ENCODE data around the gene MRPL34.
A peak's percentile ranks its signal among the peaks of the same experiment; 100 is the strongest.
"Not testable (repeated sequence)": the region's sequence is repeated elsewhere in the genome, so short reads cannot be mapped to it uniquely, and the experiment has no call there.

The MRPL34 gene

GRCh38 chr19:17305517-17306284 is at the start of gene MRPL34:
TSS of gene MRPL34 (plus strand) at chr19:17305872. CDS start at chr19:17305893, 21 bp downstream.
- peak; percentile 90 for DNase-seq (ENCODE audit: low read depth)

- DNase-seq (ENCODE audit: low read depth) = no peak
These were observed 49.5 kb upstream of the MRPL34 start for GRCh38 chr19:17256130-17256529.

- no peak for DNase-seq (ENCODE audit: low read depth)
These were observed 46.4 kb upstream of the MRPL34 start for GRCh38 chr19:17259118-17259780.

- no peak for DNase-seq (ENCODE audit: low read depth)
These were observed 45.7 kb upstream of the MRPL34 start for GRCh38 chr19:17259934-17260333.

- DNase-seq (ENCODE audit: low read depth) = no peak
These were observed 44.8 kb upstream of the MRPL34 start for GRCh38 chr19:17260842-17261325.

GRCh38 chr19:17262557-17262956 is 43.1 kb upstream of the MRPL34 start:
- DNase-seq (ENCODE audit: low read depth) = no peak

- no peak for DNase-seq (ENCODE audit: low read depth)
These were observed 41.7 kb upstream of the MRPL34 start for GRCh38 chr19:17263712-17264640.

- DNase-seq (ENCODE audit: low read depth) = no peak
These were observed 41.1 kb upstream of the MRPL34 start, which contains the start of gene USHBP1 for GRCh38 chr19:17264641-17264979. TSS of gene USHBP1 (minus strand) at chr19:17264745. CDS start at chr19:17264299, 446 bp downstream.

- no peak for DNase-seq (ENCODE audit: low read depth)
These were observed 39.6 kb upstream of the MRPL34 start for GRCh38 chr19:17266026-17266425.

- no peak for DNase-seq (ENCODE audit: low read depth)
These were observed 39.1 kb upstream of the MRPL34 start for GRCh38 chr19:17266589-17266974.

- peak; percentile 99 for DNase-seq (ENCODE audit: low read depth)
These were observed 38.5 kb upstream of the MRPL34 start, which contains the start of gene BABAM1 for GRCh38 chr19:17266975-17267788. TSS of gene BABAM1 (plus strand) at chr19:17267443. CDS start at chr19:17268807, 1,364 bp downstream.

- no peak for DNase-seq (ENCODE audit: low read depth)
These were observed 36.9 kb upstream of the MRPL34 start for GRCh38 chr19:17268754-17269153.

GRCh38 chr19:17274892-17275291 is 30.8 kb upstream of the MRPL34 start:
- not testable (repeated sequence) for DNase-seq (ENCODE audit: low read depth)

- no peak for DNase-seq (ENCODE audit: low read depth)
These were observed 30.1 kb upstream of the MRPL34 start for GRCh38 chr19:17275441-17276175.

- no peak for DNase-seq (ENCODE audit: low read depth)
These were observed 26.2 kb upstream of the MRPL34 start for GRCh38 chr19:17279436-17279835.

- DNase-seq (ENCODE audit: low read depth) = no peak
These were observed 24.0 kb upstream of the MRPL34 start, which contains the start of gene ANKLE1 for GRCh38 chr19:17281391-17282304. TSS of gene ANKLE1 (plus strand) at chr19:17281901. CDS start at chr19:17281921, 20 bp downstream.

- no peak for DNase-seq (ENCODE audit: low read depth)
These were observed 23.1 kb upstream of the MRPL34 start for GRCh38 chr19:17282488-17283125.

- no peak for DNase-seq (ENCODE audit: low read depth)
These were observed 22.1 kb upstream of the MRPL34 start for GRCh38 chr19:17283504-17283996.
